ENCODE measurements around the gene ETV3.

DNA sequence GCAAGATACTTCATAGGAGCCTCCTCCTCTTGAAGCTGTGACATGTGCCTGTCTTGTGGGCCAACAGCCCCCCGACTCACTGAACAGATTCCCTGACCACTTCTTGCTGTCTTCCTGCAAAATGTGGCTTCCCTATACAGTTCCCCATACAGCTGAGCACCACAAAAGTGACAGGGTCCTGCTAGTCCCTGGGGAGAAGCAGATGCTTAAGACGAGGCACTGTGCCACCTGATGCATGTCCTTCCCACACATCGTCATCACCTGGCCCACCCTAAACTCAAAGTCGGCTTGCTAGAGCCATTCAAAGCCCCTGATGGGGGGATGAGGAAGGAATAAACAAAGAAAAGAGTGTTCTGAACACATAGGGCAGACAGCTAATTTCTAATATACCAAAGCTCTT lies 29.2 kb upstream of the ETV3 start:
- TF ChIP-seq, protein P1, sequence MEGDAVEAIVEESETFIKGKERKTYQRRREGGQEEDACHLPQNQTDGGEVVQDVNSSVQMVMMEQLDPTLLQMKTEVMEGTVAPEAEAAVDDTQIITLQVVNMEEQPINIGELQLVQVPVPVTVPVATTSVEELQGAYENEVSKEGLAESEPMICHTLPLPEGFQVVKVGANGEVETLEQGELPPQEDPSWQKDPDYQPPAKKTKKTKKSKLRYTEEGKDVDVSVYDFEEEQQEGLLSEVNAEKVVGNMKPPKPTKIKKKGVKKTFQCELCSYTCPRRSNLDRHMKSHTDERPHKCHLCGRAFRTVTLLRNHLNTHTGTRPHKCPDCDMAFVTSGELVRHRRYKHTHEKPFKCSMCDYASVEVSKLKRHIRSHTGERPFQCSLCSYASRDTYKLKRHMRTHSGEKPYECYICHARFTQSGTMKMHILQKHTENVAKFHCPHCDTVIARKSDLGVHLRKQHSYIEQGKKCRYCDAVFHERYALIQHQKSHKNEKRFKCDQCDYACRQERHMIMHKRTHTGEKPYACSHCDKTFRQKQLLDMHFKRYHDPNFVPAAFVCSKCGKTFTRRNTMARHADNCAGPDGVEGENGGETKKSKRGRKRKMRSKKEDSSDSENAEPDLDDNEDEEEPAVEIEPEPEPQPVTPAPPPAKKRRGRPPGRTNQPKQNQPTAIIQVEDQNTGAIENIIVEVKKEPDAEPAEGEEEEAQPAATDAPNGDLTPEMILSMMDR (IDR thresholded peaks at IDR 0.05), result no peak
- TF ChIP-seq EP300 (IDR thresholded peaks at IDR 0.05) (no peak), POLR2A (IDR thresholded peaks at IDR 0.05) (no peak), POLR2AphosphoS5 (IDR thresholded peaks at IDR 0.05) (no peak)

All from gastroesophageal sphincter (tissue), 3 donors.